ENCODE measurements around the gene RNASE7. TPM values are rescaled to one million over a fixed set of nuclear protein-coding genes. Genes with fewer than 3 reads are reported as not detected.

The RNASE7 gene
- polyA plus RNA-seq, 1 of the 3 experiments (the other 2 are of a cell fraction), result not detected

DNA sequence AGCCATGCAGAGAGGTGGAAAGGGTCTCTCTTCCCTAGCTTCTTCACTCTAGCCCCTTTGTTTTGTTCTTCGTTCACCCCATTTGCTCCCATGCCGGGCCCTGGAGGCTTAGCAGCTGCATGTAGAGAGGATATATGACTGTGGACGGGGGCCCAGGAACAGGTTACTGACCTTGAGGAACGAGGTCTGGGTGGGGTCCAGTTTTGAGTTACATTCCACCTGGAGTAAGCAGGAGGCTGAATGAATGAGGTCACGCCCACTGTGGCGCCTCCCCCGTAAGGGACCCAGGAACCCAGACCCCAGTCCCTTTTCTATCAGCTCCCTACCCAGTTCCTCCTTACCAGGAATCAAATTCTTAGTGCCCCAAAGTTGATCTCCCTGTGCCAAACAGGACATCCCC lies 23.9 kb upstream of the RNASE7 start:
- Histone ChIP-seq H3K9me3 (no peaks in the 10 kb centered on the region), H3K79me2 (ENCODE audit: insufficient read depth) (no peaks in the 10 kb centered on the region), H3K27ac (ENCODE audit: low read depth in 2 of 2, low read length in 1 of 2) (no peak overlapping the region), H3K27me3 (ENCODE audit: insufficient read depth) (peaks cover 2% of the 10 kb centered on the region), H4K20me1 (ENCODE audit: insufficient read depth) (no peaks in the 10 kb centered on the region), H3K4me1 (ENCODE audit: control insufficient read depth in 1 of 2, insufficient read depth in 2 of 2, low read depth in 1 of 2, low read length in 1 of 2) (no peaks in the 10 kb centered on the region; a peak in 1 of 4 replicates), H3K9me2 (no peaks in the 10 kb centered on the region), H3K4me2 (no peak overlapping the region), H3K9ac (no peak overlapping the region), H3K4me3 (ENCODE audit: low read depth in 2 of 2, low read length in 1 of 2) (no peak overlapping the region), H2AFZ (ENCODE audit: low read depth) (no peak overlapping the region), H3F3A (replicated peaks; ENCODE audit: insufficient read depth) (no peaks in the 10 kb centered on the region), H3K36me3 (replicated peaks in 1 of 2; ENCODE audit: control insufficient read depth in 1 of 2, insufficient read depth in 2 of 2, low read length in 1 of 2) (no peaks in the 10 kb centered on the region)
- TF ChIP-seq POLR2AphosphoS5 (IDR thresholded peaks at IDR 0.05; ENCODE audit: low read depth, low read length), result no peak
- no peak for TF ChIP-seq RFX5 (IDR thresholded peaks at IDR 0.05; ENCODE audit: low read length)
- TF ChIP-seq SMC3 (IDR thresholded peaks at IDR 0.05; ENCODE audit: low read depth, low read length), result no peak
- TF ChIP-seq FOXJ3 (CRISPR knock-in tag; IDR thresholded peaks at IDR 0.05), result no peak
- TF ChIP-seq MEF2A (IDR thresholded peaks at IDR 0.05; ENCODE audit: borderline replicate concordance, low read depth), result no peak
- TF ChIP-seq, protein P1, sequence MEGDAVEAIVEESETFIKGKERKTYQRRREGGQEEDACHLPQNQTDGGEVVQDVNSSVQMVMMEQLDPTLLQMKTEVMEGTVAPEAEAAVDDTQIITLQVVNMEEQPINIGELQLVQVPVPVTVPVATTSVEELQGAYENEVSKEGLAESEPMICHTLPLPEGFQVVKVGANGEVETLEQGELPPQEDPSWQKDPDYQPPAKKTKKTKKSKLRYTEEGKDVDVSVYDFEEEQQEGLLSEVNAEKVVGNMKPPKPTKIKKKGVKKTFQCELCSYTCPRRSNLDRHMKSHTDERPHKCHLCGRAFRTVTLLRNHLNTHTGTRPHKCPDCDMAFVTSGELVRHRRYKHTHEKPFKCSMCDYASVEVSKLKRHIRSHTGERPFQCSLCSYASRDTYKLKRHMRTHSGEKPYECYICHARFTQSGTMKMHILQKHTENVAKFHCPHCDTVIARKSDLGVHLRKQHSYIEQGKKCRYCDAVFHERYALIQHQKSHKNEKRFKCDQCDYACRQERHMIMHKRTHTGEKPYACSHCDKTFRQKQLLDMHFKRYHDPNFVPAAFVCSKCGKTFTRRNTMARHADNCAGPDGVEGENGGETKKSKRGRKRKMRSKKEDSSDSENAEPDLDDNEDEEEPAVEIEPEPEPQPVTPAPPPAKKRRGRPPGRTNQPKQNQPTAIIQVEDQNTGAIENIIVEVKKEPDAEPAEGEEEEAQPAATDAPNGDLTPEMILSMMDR (IDR thresholded peaks at IDR 0.05), result no peak
- TF ChIP-seq FOXM1 (IDR thresholded peaks at IDR 0.05; ENCODE audit: low read depth), result no peak
- no peak for TF ChIP-seq NRF1 (IDR thresholded peaks at IDR 0.05; ENCODE audit: low read depth, low read length)
- no peak for TF ChIP-seq SIN3A (IDR thresholded peaks at IDR 0.05; ENCODE audit: borderline replicate concordance, low read depth, low read length)
- TF ChIP-seq, protein P2, sequence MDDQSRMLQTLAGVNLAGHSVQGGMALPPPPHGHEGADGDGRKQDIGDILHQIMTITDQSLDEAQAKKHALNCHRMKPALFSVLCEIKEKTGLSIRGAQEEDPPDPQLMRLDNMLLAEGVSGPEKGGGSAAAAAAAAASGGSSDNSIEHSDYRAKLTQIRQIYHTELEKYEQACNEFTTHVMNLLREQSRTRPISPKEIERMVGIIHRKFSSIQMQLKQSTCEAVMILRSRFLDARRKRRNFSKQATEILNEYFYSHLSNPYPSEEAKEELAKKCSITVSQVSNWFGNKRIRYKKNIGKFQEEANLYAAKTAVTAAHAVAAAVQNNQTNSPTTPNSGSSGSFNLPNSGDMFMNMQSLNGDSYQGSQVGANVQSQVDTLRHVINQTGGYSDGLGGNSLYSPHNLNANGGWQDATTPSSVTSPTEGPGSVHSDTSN (IDR thresholded peaks at IDR 0.05), result no peak
- TF ChIP-seq RCOR1 (IDR thresholded peaks at IDR 0.05; ENCODE audit: low read length), result no peak
- POLR2A ChIA-PET, result interaction anchor here (1.5 kb wide), 1 partner anchor 86 kb away, joined by 3 read pairs; no protein-coding TSS in a partner anchor
- DNase-seq, result no peak
- CTCF ChIA-PET, result interaction anchor here (1.2 to 18.2 kb wide), 8 partner anchors 15 to 118 kb away, joined by 3 to 555 read pairs (median 26); partner anchors contain the start of genes ARHGEF40, RNASE7, TMEM253 and ZNF219
- 85% methylated on average over 6 of the region's 7 CpGs for WGBS (ENCODE audit: low lambda C conversion rate)

DNA sequence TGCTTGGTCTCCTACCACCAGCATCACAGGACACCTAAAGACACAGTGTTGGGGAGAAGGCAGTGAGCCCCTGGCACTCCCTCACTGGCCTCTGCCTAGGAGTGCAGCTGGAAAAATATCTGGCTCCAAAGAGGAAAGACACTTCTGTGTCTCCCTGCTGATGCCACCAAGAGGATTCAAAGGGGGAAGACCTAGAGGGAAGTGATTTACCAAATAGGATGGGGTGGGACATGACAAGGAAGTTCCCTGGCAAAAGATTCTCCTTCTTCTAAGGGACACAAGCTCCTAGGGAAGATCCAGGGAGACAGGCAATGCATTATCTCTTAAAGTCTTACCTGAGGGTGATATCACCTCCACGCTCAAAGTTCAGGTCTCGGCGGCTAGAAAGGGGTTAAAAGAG lies 23.4 kb upstream of the RNASE7 start:
- 90% methylated on average over 3 of the region's 3 CpGs for WGBS (ENCODE audit: low lambda C conversion rate)
- ChIA-PET CTCF (interaction anchor here (0.9 to 18.2 kb wide), 8 partner anchors 16 to 117 kb away, joined by 3 to 555 read pairs (median 8); partner anchors contain the start of genes RNASE7, TMEM253 and ZNF219), POLR2A (no interaction called here)
- Histone ChIP-seq H3K9ac (no peak overlapping the region), H4K20me1 (ENCODE audit: insufficient read depth) (no peaks in the 10 kb centered on the region), H3K27me3 (ENCODE audit: insufficient read depth) (no peaks in the 10 kb centered on the region), H3K9me2 (no peaks in the 10 kb centered on the region), H3K4me1 (ENCODE audit: control insufficient read depth in 1 of 2, insufficient read depth in 2 of 2, low read depth in 1 of 2, low read length in 1 of 2) (no peaks in the 10 kb centered on the region; a peak in 1 of 4 replicates), H3K36me3 (replicated peaks in 1 of 2; ENCODE audit: control insufficient read depth in 1 of 2, insufficient read depth in 2 of 2, low read length in 1 of 2) (no peaks in the 10 kb centered on the region), H3K9me3 (no peaks in the 10 kb centered on the region), H2AFZ (ENCODE audit: low read depth) (no peak overlapping the region), H3K4me2 (no peak overlapping the region), H3K79me2 (ENCODE audit: insufficient read depth) (no peaks in the 10 kb centered on the region), H3K27ac (ENCODE audit: low read depth in 2 of 2, low read length in 1 of 2) (no peak overlapping the region), H3F3A (replicated peaks; ENCODE audit: insufficient read depth) (no peaks in the 10 kb centered on the region), H3K4me3 (ENCODE audit: low read depth in 2 of 2, low read length in 1 of 2) (no peak overlapping the region)
- no peak for DNase-seq
- TF ChIP-seq ELF1 (IDR thresholded peaks at IDR 0.05) (no peak), TEAD4 (IDR thresholded peaks at IDR 0.05; ENCODE audit: borderline replicate concordance, insufficient read depth) (no peak), EZH2phosphoT487 (IDR thresholded peaks at IDR 0.05; ENCODE audit: borderline replicate concordance, low read depth) (no peak), JUND (IDR thresholded peaks at IDR 0.05) (no peak), SIN3A (IDR thresholded peaks at IDR 0.05; ENCODE audit: borderline replicate concordance, low read depth, low read length) (no peak), POLR2AphosphoS5 (IDR thresholded peaks at IDR 0.05; ENCODE audit: low read depth, low read length) (no peak), MEF2A (IDR thresholded peaks at IDR 0.05; ENCODE audit: borderline replicate concordance, low read depth) (no peak), CHD2 (IDR thresholded peaks at IDR 0.05; ENCODE audit: low read length, partially characterized antibody) (no peak), SMC3 (IDR thresholded peaks at IDR 0.05; ENCODE audit: low read depth, low read length) (no peak), TAF1 (IDR thresholded peaks at IDR 0.05; ENCODE audit: borderline replicate concordance, low read depth, low read length) (no peak), RCOR1 (IDR thresholded peaks at IDR 0.05; ENCODE audit: low read length) (no peak)
- TF ChIP-seq, protein P3, sequence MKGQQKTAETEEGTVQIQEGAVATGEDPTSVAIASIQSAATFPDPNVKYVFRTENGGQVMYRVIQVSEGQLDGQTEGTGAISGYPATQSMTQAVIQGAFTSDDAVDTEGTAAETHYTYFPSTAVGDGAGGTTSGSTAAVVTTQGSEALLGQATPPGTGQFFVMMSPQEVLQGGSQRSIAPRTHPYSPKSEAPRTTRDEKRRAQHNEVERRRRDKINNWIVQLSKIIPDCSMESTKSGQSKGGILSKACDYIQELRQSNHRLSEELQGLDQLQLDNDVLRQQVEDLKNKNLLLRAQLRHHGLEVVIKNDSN (IDR thresholded peaks at IDR 0.05; ENCODE audit: borderline replicate concordance, low read depth), result no peak
- TF ChIP-seq, protein P4, sequence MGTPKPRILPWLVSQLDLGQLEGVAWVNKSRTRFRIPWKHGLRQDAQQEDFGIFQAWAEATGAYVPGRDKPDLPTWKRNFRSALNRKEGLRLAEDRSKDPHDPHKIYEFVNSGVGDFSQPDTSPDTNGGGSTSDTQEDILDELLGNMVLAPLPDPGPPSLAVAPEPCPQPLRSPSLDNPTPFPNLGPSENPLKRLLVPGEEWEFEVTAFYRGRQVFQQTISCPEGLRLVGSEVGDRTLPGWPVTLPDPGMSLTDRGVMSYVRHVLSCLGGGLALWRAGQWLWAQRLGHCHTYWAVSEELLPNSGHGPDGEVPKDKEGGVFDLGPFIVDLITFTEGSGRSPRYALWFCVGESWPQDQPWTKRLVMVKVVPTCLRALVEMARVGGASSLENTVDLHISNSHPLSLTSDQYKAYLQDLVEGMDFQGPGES (IDR thresholded peaks at IDR 0.05; ENCODE audit: low read depth, low read length), result no peak
- TF ChIP-seq, protein P2 (IDR thresholded peaks at IDR 0.05), result no peak
